Right renal pelvis (tissue), 4 donors: ENCODE measurements around the gene GUK1. TPM values are rescaled to one million over a fixed set of nuclear protein-coding genes. Genes with fewer than 3 reads are reported as not detected.

Source experiments
- DNase-seq, 4 donors: peaks; one replicate each; pipeline ENCODE4 v3.0.0-alpha.2; 2013; ENCODE audit warnings: low read depth in 4 of 4, low spot score in 3 of 4, missing footprints in 1 of 4
- polyA plus RNA-seq, 4 donors: library from polyadenylated mRNA; unstranded; fragments of 120-200 nt; gene quantifications; one replicate each; pipeline ENCODE4 v1.2.1, GENCODE V29; 2013; ENCODE audit not compliant: insufficient read length in 4 of 4

GUK1 gene
- polyA plus RNA-seq, 4 donors, result 99.3 to 181 (median 101) TPM

DNA sequence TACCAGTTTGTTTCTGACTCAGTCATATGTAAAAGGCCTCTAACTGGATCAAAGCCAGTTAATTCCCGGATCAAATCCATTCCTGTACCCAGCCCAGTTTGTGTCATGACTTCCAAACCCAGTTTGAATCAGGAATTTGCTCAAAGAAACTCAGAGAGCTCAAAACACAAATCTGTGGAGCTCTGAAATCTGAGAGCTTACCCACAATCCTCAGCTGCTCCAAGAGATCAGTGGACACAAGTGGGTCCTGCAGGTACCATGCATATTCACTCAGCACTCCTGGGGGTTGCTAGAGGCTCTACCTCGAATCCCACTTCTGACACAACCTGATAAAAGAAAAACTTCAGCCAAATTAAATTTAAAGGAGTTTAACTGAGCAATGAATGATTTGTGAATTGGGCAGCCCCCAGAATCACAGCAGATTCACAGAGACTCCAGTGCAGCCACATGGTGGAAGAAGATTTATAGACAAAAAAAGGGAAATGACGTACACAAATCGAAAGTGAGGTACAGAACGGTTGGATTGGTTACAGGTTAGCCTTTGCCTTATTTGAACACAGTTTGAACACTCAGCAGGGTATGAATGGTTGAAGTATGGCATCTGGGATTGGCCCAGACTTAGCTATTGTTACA, 19.1 kb upstream of the GUK1 start:
- DNase-seq, result no peak

DNA sequence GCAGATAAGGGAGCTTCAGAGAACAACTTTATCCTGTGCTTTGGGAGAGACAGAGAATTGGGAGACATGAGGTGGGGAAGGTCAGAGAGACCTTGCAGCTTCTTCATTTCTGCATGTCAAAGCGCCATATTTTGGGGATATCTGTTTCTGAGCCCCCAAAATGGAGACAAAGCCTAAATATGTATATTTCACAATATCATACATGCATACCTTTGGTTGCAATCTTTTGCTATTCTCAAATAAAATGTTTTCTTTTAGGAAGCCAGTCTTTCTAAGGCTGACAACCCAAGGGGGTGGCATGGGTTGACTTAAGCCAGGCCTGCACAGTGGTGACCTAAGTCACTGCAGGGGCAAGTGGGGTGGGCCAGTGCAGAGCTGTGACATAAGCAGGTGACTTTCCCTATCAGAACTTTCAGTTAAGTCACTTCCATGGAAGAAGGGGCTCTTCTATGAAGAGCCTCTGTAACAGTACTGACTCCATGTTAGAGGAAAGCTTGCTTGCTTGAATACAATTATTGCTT, 17.1 kb upstream of the GUK1 start:
- DNase-seq, result no peak

DNA sequence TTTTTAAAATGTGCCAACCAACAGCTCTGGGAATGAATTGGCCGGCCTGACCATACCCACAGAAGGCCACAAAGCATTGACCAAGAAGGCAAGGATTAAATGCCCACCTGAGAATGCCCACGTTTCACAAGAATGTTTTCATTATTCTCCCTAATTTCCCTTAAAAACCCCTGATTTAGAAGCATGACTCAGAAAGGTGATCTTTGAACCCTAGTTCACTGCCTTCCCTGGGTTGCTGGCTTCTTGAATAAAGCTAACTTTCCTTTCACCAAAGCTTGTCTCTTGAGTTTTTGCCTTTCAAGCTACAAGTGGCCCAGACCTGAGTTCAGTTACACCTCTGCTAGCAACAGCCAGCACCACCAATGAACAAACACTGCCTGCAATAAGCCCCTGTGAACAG, 16.6 kb upstream of the GUK1 start:
- no peak for DNase-seq

DNA sequence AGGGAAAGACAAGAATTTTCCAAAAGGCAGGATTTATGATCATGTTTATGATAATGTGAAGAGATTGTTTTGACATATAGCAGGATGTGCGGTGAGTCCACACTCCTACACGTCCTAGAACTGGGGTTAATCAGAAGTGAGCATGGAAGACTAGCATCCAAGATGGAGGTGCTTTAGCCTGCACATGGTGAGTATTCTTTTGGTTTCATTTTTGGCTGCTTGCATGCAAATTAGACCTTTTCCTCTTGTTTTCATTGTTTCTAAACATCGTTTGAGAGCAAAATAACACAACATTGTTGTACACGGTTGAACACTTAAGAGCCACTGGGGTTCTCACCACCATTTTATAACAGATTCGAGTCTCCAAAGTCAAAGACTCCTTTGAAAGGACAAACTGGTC, 14.9 kb upstream of the GUK1 start:
- no peak for DNase-seq

DNA sequence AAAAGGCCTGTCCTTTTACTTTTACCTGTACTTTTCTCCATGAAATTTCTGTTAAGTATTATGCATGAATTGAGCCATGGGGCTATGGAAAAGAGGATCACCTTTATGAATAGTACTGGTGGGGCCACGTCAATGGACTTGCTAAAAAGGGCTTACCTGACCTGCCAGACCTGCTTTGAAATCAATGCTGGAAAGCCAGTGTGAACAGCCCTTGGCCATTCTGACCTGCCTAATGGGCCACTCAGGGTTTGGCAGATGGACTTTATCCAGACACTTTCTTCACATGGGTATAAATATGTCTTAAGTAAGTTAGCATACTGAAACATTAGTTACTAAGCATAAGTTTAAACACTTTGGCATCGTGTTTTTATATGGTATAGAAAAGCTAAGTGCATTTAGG, 8.3 kb upstream of the GUK1 start:
- no peak for DNase-seq

DNA sequence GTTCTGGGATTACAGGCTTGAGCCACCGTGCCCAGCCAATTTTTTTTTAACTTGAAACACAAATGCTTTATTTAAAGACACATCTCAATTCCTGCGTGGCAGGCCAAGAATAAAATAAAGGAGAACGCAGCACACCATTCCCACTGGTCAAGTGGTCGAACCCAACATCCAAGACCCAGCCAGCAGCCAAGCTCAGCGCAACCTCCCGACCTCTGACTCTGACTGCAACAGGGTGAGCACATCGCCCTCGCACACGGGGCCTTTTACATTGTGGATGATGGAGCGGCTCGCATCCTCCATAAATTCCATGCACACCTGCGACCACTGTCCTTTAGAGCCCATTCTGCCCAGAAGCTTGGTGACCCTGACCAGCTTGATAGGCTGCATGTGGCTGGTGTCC, 5.5 kb upstream of the GUK1 start:
- DNase-seq, result no peak

DNA sequence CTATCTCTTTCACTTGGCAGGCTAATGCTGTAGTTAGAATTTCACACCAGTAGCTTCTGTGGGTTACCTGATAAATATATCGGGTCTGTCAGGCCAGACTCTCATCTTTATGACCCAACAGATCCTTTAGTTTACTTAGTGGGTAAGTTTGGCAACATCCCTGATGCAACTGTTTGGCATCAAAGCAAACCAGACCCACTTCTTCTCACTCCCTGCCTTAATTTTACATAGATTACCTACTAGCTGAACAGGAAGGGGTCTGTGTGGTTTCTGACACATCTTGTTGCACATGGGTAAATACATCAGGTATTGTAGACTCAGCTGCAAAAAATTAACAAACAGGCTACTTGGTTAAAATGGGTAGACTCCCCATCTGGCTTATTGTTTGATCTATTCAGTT, 3.2 kb upstream of the GUK1 start:
- DNase-seq, result no peak

DNA sequence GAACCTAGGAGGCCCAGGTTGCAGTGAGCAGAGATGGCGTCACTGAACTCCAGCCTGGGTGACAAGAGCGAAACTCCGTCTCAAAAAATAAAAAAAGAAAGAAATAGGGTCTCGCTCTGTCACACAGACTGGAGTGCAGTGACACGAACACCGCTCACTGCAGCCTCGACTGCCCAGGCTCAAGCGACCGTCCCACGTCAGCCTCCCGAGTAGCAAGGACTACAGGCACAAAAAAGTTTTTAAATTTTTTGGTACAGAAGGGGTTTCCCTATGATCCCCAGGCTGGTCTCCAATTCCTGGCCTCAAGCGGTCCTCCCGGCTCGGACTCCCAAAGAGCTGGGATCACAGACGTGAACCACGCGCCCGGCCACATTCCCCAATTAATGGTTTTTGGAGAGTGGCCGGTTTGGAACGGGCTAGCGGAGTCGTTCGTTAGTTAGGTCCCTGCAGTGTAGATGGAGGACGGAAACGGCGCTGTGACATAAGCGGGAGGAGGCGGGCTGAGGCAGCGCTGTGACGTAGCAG, 611 bp upstream of the GUK1 start:
- DNase-seq, result no peak

DNA sequence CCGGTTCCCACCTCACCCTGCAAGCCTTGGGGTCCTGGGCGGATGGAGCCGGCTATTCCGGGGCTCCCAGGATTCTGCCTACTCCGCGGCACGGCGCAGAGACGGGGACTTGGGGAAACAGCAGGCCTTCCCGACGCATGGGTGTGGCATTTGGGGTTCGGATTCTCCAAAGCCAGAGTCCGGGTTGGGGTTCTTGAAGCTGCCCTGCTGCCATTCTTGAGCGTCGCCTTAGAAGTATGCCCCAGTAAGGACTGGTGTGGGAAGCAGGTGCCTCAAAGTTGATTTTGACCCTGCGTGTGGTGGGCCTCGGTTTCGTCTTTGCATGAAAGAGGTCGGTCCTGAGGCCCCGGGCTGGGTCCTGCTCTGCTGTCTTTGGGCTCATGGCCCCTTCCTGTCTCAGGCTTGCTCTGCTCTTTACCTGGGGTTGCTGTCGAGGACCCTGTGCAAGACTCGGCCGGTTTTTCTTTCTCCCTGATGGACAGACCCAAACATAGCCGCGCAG, 696 bp downstream of the GUK1 start:
- DNase-seq, result no peak

DNA sequence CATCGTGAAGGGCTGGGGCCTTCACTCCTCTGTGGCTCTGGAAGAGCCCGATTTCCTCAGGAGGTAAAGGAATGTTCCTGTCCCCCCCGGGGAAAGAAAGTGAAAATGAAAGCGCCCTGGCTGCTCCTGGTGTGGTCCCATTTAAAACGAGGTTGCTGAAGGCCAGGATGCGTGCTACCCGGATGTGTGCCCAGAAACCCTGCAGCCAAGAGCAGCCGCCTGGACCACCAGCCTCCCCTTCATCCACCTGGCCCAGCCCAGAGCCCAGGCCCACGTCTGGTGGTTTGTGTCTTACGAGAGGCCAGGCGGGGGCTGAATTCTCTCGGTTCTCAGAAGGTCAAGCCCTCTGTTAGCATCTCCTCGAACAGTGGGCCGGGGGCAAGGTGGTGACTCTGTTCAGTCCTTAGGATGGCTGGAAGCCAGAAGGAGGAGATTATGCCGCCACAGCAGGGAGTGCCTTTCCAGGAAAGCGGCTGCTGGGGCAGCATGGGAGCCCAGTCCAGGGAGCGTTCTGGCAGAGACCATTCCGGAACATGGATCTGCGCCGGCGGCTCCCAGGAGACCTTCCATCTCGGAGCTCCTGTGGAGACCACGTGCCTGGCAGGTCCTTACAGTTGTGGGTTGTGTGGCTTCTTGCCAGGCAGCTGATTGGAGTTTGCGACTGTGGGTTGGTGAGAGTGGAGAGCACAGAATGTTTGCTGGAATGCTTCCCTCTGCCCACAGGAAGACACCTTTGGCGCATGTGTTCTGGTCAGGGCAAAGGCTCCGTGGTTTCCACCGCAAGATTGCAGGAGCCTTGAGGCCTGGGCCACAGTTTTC, 1.4 kb downstream of the GUK1 start:
- no peak for DNase-seq

DNA sequence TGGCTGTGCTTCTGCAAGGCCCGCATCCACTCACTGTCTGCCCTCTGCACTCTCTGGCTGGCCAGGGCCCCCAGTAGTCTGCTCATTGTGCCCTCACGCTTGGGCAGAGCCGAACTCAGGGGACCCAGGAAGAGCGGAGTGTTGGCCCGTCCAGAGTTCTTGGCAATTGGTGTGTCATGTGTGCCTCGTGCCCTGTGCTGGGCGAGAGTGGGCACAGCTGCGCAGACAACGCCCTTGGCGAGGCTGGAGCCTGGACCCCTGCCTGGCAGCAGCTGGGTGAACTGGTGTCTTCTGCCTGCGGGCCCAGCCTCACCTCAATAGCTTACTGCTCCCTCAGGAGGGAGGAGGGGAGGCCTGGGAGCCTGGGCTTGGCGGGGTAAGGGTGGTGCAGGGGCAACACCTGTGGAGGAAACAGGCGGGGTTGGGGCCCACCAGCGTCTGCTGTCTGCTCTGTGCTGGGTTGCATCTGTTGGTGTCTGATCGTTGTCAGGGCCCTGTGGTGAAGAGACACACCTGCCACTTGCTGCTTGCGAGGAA, 2.1 kb downstream of the GUK1 start:
- DNase-seq, result no peak

DNA sequence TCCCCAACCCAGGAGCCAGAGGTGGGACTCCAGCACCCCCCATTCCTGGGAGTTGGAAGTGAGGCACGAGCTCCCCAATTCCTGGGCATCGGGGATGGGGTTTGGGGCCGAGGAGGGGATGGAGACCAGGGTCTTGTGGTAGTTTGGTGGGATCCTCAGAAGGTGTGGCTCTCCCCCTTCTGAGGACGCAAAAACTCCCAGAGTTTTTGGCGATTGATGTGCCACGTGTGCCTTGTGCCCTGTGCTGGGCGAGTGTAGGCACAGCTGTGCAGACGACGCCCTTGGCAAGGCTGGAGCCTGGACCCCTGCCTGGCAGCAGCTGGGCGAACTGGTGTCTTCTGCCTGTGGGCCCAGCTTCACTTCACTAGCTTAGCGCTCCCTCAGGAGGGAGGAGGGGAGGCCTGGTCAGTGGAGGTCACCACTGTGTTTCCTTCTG, 2.6 kb downstream of the GUK1 start:
- no peak for DNase-seq

DNA sequence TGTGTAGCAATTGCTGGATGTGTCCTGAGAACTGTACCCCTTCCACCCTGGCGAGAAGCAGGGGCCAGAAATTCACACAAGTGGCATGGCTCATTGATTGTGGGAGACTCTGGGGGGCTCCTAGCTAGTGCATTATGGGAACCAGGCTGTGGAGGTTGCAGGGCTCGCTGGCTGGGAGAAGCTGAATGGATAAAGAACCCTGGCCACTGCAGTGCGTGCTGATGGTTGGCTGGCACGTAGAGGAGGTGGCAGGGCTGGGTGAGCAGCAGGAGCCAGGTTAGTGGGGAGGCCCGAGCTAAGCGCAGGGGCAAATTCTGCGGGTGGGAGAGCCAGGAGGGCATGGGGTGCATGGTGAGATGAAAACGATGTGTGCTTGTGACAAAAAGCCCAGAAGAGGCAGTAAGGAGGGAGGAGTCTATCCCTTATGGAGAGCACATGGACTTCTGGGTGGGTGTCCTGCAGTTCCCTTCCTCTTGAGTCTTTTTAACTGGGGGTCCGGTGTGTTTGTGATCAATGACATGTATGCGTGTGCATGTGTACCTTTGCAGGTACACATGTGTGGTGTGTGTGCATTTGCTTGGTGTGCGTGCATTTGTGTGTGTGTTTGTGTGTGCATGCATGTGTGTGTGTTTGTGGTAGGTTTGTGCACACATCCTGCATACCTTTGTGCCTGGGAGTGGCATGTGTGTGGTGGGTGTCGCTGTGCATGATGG, 3.6 kb downstream of the GUK1 start:
- no peak for DNase-seq

DNA sequence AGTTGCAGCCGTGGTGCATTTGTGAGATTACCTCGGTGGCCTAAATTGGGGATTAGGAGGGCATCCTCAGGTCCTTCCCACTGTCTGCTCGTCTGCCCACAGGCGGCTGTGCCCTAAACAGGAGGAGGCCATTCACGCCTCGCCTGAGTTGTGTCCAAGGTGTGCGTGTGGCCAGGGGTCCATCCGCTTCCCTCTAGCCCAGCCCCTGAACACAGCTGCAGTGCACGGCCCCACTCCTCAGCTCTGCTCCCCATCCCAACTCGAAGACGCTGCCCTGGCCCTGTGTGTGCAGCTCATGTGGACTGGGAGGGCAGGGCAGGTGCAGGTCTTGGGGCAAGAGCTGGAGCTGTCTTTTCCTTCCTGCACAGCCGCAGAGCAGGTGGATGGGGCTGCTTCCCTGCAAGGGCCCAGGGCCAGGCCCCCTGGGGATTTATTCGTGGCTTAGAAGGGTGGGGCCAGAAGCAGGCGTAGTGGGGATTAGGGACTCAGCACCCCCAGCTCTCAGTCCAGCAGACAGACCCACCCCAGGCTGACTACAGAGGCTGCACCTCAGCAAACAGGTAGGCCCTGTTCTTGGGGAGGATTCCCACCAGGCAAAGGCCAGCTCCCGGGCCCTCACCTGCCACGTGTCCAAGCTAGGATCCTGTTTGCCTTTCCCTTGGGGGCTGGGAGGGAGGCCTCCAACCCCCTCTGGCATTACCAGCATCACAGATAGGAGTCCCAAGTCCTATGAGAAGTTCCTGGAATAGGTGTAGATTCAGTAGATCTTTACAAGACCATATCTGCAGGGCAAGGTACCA, 4.3 kb downstream of the GUK1 start:
- no peak for DNase-seq

DNA sequence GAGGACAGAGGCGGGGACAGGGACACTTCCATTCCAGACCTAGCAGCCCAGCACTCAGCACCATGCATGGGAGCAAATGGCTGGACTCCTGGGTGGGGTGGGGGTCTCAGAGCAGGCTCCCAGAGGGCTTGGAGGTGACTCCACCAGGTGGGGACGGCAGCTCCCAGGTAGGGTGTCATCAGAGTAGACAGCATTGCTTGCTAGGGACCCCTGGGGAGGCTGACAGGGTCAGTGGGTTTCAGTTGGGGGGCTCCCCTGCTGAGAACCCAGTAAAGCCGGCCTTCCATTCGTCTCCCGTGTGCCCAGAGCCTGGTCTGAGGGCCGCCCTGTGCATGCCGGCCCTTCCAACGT, 4.9 kb downstream of the GUK1 start:
- no peak for DNase-seq

DNA sequence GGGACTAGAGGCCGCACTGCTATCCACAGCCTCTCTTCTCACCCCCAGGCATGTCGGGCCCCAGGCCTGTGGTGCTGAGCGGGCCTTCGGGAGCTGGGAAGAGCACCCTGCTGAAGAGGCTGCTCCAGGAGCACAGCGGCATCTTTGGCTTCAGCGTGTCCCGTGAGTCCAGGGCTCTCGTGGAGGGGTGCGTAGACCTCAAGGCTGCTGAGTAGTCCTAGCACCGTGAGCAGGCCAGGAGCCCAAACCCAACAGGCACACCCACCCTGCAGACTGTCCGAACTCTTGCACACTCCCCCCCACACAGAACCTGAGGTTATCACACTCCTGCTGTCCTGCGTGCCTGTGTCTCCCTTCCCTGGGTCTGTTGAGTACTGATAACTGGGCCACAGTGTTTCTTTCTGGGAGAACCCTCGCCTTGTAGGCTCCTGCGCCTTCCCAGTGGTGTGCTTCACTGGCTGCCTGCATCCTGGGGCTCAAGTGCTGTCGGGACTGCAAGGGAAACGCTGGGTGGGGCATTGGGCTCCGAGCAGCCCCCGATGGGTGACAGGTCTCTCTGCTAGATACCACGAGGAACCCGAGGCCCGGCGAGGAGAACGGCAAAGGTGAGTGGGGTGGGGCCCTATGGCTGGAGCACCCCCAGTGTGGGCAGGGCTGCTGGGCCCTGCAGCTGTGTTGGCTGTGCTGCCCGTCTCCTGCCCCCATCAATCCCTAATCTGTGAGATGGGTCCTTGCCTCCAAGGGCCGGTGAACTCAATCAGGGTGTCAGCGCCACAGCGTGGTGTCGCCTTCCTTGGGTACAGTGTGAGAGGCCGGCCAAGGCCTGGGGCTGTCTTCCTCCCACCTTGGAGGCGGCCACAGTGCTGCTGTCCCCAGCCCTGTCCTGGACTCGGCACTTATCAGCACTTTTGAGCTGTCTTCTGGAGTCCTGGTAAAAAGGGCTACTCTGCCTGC, 5.7 kb downstream of the GUK1 start:
- no peak for DNase-seq

DNA sequence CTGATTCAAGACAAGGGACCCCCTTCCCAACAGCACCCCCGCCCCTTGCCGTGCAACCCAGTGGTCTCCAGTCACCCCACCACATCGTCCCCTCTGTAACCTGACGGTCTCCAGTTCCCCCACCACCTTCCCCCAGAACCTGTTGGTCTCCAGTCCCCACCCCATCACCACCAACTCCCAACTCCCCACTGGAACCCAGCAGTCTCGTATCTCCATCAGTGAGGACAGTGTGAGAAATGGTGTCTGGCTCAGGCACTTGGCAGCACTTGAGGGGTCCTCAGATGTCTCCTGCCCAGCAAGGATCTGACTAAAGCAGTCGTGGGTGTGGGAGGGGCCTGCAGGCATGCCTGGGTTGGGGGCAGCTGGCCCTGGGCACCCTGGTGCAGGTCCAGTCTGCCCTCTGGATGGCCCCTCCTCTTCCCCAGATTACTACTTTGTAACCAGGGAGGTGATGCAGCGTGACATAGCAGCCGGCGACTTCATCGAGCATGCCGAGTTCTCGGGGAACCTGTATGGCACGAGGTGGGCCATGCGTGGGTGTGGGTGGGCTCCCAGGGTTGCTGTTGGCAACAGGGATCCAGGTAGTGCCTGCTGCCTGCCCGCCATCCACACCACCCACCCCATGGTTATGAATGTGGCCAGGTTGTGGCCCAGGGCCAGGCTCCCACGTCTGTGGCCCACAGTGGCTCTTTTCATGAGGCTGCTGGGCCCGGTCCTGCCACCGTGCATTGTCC, 6.5 kb downstream of the GUK1 start:
- no peak for DNase-seq

DNA sequence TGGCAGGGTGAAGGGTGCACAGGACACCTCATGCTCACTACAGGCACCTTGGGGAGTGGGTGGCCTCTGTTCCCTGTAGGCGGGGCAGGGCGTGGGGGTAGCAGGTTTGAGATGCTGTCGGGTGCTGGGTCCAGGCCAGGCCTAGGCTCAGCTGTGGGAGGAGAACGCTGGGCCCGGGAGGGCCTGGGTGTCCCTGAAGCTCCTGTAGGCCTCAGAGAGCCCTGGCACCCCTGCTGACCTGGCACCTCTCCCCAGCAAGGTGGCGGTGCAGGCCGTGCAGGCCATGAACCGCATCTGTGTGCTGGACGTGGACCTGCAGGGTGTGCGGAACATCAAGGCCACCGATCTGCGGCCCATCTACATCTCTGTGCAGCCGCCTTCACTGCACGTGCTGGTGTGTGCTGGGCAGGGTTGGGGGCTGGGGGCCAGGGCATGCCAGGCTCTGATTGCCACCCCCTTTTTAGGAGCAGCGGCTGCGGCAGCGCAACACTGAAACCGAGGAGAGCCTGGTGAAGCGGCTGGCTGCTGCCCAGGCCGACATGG, 7.1 kb downstream of the GUK1 start:
- DNase-seq, result no peak
